ENCODE measurements around the gene FANCB. TPM values are rescaled to one million over a fixed set of nuclear protein-coding genes. Genes with fewer than 3 reads are reported as not detected.
A peak's percentile ranks its signal among the peaks of the same experiment; 100 is the strongest.

Gene FANCB
- 7.7 and 14.4 TPM in 2 replicates for total RNA-seq (2012; rRNA removed)
- 1.6 and 2.5 TPM in 2 replicates for polyA plus RNA-seq (2012; rRNA removed)
- polyA plus RNA-seq (2012; cell fraction: cytosol; rRNA removed): 0.05 and 0.18 TPM in 2 replicates
- 0.24 and 2.6 TPM in 2 replicates for polyA plus RNA-seq (2012; cell fraction: nucleus; rRNA removed; ENCODE audit: low replicate concordance)
- Bru-seq, nascent RNA: percentile 60 among the genes with signal in this experiment
- BruChase-seq, experiment 1, labeled RNA remaining after a 6-hour chase: percentile 47 among the genes with signal in this experiment
- percentile 55 among the genes with signal in this experiment for BruChase-seq, experiment 2, labeled RNA remaining after a 2-hour chase
- long read RNA-seq, partial matches to known transcripts: 3 of 4 reads
- long read RNA-seq, other reads (novel, unspliced or antisense): 1 of 4 reads

- TF ChIP-seq BHLHE40 (IDR thresholded peaks at IDR 0.05; ENCODE audit: low read depth, low read length): peak; percentile 85; the same call in 1 of the 2 replicates
- TF ChIP-seq USF2 (IDR thresholded peaks at IDR 0.05; ENCODE audit: low read depth, low read length): peak; percentile 48; the same call in 1 of the 2 replicates
- TF ChIP-seq MAZ (IDR thresholded peaks at IDR 0.05; ENCODE audit: borderline replicate concordance, low read depth, low read length): peak; percentile 10; the same call in 1 of the 2 replicates
- TF ChIP-seq POLR2A (IDR thresholded peaks at IDR 0.05; ENCODE audit: low read depth, low read length): no peak
- TF ChIP-seq MXI1 (IDR thresholded peaks at IDR 0.05; ENCODE audit: borderline replicate concordance, low read depth, low read length): peak; percentile 87
- TF ChIP-seq CEBPB (IDR thresholded peaks at IDR 0.05; ENCODE audit: low read depth, low read length): peak; percentile 89
- TF ChIP-seq RFX5 (IDR thresholded peaks at IDR 0.05; ENCODE audit: low read depth, low read length): no peak
- no peak for TF ChIP-seq MAFK (IDR thresholded peaks at IDR 0.05; ENCODE audit: low read depth, low read length)
- peak within 1 kb of the TSS; percentile 52 for H4K91ac ChIP-seq (ENCODE audit: insufficient read depth, low read depth, low read length)
- peak within 1 kb of the TSS; percentile 95 for H2AK9ac ChIP-seq (replicated peaks; ENCODE audit: low read depth, low read length, poor library complexity)
- in situ Hi-C loops (cut with MboI; ENCODE audit: low sequenced_read_pairs): no loop called here
- peaks cover 18 to 21% of the 10 kb centered on the region in 2 experiments for H3K79me1 ChIP-seq (ENCODE audit: low read depth in 1 of 2, low read length in 2 of 2)
- H2BK120ac ChIP-seq (ENCODE audit: low read depth, low read length): peak within 1 kb of the TSS; percentile 30; the same call in 1 of the 2 replicates
- no peaks in the 10 kb centered on the region for H3K9me3 ChIP-seq (ENCODE audit: control insufficient read depth, insufficient read depth, low read length)
- BruUV-seq (replicated peaks): no TSS peak
- dilution Hi-C loops (cut with HindIII; ENCODE audit: low sequenced_read_pairs, unreplicated experiment): no loop called here
- no peaks in the 10 kb centered on the region for H4K20me1 ChIP-seq (ENCODE audit: insufficient read depth, low read length)
- H3K27me3 ChIP-seq (ENCODE audit: control insufficient read depth, insufficient read depth, low read length): no peaks in the 10 kb centered on the region
- H3K4me2 ChIP-seq (ENCODE audit: low read depth, low read length): peak within 1 kb of the TSS; percentile 94
- H4K8ac ChIP-seq (ENCODE audit: low read depth in 2 of 2, low read length in 2 of 2): peak within 1 kb of the TSS; percentile 18 to 88; a peak in 1 of 4 replicates
- H3K18ac ChIP-seq (ENCODE audit: low read depth, low read length): peak within 1 kb of the TSS; percentile 34
- WGBS, 2 experiments (ENCODE audit: extremely low coverage in 2 of 2, insufficient read length in 1 of 2): 19% methylated on average over 43 of the region's 78 CpGs; no CpG with 5 or more reads in 1 of the 2 experiments
- DNase-seq (peak; percentile 91), ATAC-seq (ENCODE audit: low read depth) (peak; percentile 98)
- peak within 1 kb of the TSS; percentile 96 for H3K4me3 ChIP-seq (ENCODE audit: insufficient read depth, low read depth, low read length)
- no peaks in the 10 kb centered on the region for H3K4me1 ChIP-seq (ENCODE audit: control insufficient read depth, insufficient read depth, low read length)
- peak within 1 kb of the TSS; percentile 86 for H3K4ac ChIP-seq (ENCODE audit: low read depth, low read length)
- peak within 1 kb of the TSS; percentile 66; the same call in 1 of the 2 replicates for H2AK5ac ChIP-seq (ENCODE audit: low read depth, low read length)
- ChIA-PET POLR2A (ENCODE audit: unreplicated experiment) (no interaction called here), CTCF (no interaction called here)
- peak within 1 kb of the TSS; percentile 74 for H3K27ac ChIP-seq (ENCODE audit: insufficient read depth, low read length)
- no peaks in the 10 kb centered on the region for H3K9me1 ChIP-seq (ENCODE audit: insufficient read depth, low read length)
- peak within 1 kb of the TSS; percentile 61 for H2BK5ac ChIP-seq (ENCODE audit: low read depth, low read length, poor library complexity, severe bottlenecking)
- H2BK15ac ChIP-seq (ENCODE audit: low read depth, low read length): no peak within 1 kb of the TSS; the same call in 2 of the 3 replicates
- intact Hi-C loops (cut with micrococcal nuclease): loop anchor here (2.0 to 5.0 kb wide), 3 partner anchors 184 to 269 kb away; no protein-coding TSS in a partner anchor
- peak within 1 kb of the TSS; percentile 60 for H3K56ac ChIP-seq (ENCODE audit: extremely low read depth, insufficient read depth, low read length)
- H2AFZ ChIP-seq (replicated peaks; ENCODE audit: low read length, poor library complexity): peak within 1 kb of the TSS; percentile 97
- H4K5ac ChIP-seq (ENCODE audit: low read depth, low read length): peak within 1 kb of the TSS; percentile 48
- H2BK20ac ChIP-seq (ENCODE audit: low read depth, low read length): no peak within 1 kb of the TSS
- H3K9ac ChIP-seq (ENCODE audit: low read depth, low read length): peak within 1 kb of the TSS; percentile 92
- peak within 1 kb of the TSS; percentile 91 for H3K23ac ChIP-seq (ENCODE audit: low read depth, low read length)
- peaks cover 2% of the 10 kb centered on the region for H3K36me3 ChIP-seq (ENCODE audit: control insufficient read depth, insufficient read depth, low read length)
- H3K14ac ChIP-seq (replicated peaks; ENCODE audit: low read depth, low read length): peak within 1 kb of the TSS; percentile 92
Observed at GRCh38 chrX:14872851-14873675, at the start of gene FANCB, which contains the start of gene MOSPD2. TSS of gene FANCB (minus strand) at chrX:14873069. CDS start at chrX:14865510, 7,559 bp downstream. TSS of gene MOSPD2 (plus strand) at chrX:14873421. CDS start at chrX:14873529, 108 bp downstream.
